ENCODE results near the gene THEM5. TPM values are rescaled to one million over a fixed set of nuclear protein-coding genes. Genes with fewer than 3 reads are reported as not detected.

Gene THEM5
- total RNA-seq, 1 donor from 2014 or later: not detected

DNA sequence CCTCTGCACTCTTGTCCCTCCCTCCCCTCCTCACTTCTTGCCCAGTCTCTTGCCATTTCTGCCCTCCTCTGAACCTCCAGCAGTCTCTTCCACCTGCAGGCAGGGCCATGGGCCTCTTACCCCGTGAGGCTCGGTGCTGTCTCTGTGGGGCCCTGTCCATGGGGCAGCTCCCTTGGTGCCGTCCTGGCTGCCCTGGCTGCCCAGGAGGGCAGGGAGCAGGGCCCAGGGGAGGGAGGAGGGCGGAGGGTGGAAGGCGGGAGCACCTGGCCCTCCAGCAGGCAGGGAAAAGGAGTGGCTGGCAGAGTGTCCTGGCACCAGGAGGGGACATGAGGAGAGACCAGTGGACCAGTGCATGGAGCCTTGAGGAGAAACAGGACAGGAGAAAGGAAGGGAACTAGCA lies 21.9 kb downstream of the THEM5 start, which contains the start of gene RORC:
Gene RORC (minus strand): TSS at position 198 of the 400 bp plus-strand sequence. CDS start 38 bp downstream, at position 160.
- TF ChIP-seq CTCF (IDR thresholded peaks at IDR 0.05): no peak
- Mint-ChIP-seq H3K36me3 (ENCODE audit: unreplicated experiment) (no peaks in the 10 kb centered on the region), H3K4me1 (ENCODE audit: unreplicated experiment) (peaks cover 9% of the 10 kb centered on the region), H3K27me3 (ENCODE audit: unreplicated experiment) (peaks cover 31% of the 10 kb centered on the region), H3K4me3 (ENCODE audit: unreplicated experiment) (no peak within 1 kb of the TSS), H3K27ac (ENCODE audit: unreplicated experiment) (no peak within 1 kb of the TSS), H3K9me3 (ENCODE audit: unreplicated experiment) (no peaks in the 10 kb centered on the region)
- DNase-seq (ENCODE audit: extremely low spot score, unreplicated experiment): no peak

GRCh38 chr1:151831256-151831591 lies 22.3 kb downstream of the THEM5 start:
- Mint-ChIP-seq H3K4me3 (ENCODE audit: unreplicated experiment) (no peak overlapping the region), H3K36me3 (ENCODE audit: unreplicated experiment) (no peaks in the 10 kb centered on the region), H3K27ac (ENCODE audit: unreplicated experiment) (no peak overlapping the region), H3K4me1 (ENCODE audit: unreplicated experiment) (peaks cover 9% of the 10 kb centered on the region), H3K9me3 (ENCODE audit: unreplicated experiment) (no peaks in the 10 kb centered on the region), H3K27me3 (ENCODE audit: unreplicated experiment) (peaks cover 28% of the 10 kb centered on the region)
- no peak for TF ChIP-seq CTCF (IDR thresholded peaks at IDR 0.05)
- DNase-seq (ENCODE audit: extremely low spot score, unreplicated experiment): no peak

GRCh38 chr1:151830055-151830454 lies 23.5 kb downstream of the THEM5 start:
- Mint-ChIP-seq H3K36me3 (ENCODE audit: unreplicated experiment) (no peaks in the 10 kb centered on the region), H3K4me1 (ENCODE audit: unreplicated experiment) (peaks cover 9% of the 10 kb centered on the region), H3K27me3 (ENCODE audit: unreplicated experiment) (peaks cover 29% of the 10 kb centered on the region), H3K9me3 (ENCODE audit: unreplicated experiment) (no peaks in the 10 kb centered on the region), H3K4me3 (ENCODE audit: unreplicated experiment) (no peak overlapping the region), H3K27ac (ENCODE audit: unreplicated experiment) (no peak overlapping the region)
- TF ChIP-seq CTCF (IDR thresholded peaks at IDR 0.05): no peak
- DNase-seq (ENCODE audit: extremely low spot score, unreplicated experiment): no peak

DNA sequence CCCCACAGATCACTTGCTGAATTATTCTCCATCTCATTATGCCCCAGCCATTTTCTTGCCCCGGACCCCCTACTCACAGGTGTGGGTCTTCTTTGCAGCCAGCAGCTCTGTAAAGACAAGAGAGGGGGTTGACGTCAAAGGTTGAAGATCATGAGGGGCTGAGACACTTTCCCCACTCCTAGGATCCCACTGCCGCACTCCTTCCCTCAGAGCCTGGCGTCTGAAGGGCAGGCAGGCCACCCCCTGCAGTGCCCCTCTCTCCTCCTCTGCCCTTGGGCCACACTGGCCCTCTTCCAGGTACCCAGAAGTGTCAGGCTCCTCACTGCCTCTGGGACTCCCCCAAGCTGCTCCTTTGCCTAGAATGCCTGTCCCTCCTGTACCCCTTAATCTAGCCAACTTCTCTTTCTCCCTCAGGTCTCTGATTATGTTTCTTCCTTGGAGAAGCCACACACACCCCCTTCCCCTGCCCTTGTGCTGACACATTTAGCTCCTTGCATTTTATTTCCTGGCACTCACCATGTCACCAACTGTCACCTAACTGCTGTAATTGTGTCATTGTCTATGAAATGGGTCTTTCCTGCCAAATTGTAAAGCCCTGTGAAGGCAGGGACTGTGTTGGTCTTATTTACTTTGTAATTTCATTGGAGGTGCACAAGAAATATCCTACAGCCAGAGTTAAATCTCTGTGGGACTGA lies 24.0 kb downstream of the THEM5 start:
- H3K4me3 Mint-ChIP-seq (ENCODE audit: unreplicated experiment): no peak overlapping the region

GRCh38 chr1:151828921-151829320 lies 24.6 kb downstream of the THEM5 start:
- Mint-ChIP-seq H3K27me3 (ENCODE audit: unreplicated experiment) (peaks cover 27% of the 10 kb centered on the region), H3K4me1 (ENCODE audit: unreplicated experiment) (peaks cover 9% of the 10 kb centered on the region), H3K36me3 (ENCODE audit: unreplicated experiment) (no peaks in the 10 kb centered on the region), H3K9me3 (ENCODE audit: unreplicated experiment) (no peaks in the 10 kb centered on the region), H3K27ac (ENCODE audit: unreplicated experiment) (no peak overlapping the region), H3K4me3 (ENCODE audit: unreplicated experiment) (no peak overlapping the region)
- DNase-seq (ENCODE audit: extremely low spot score, unreplicated experiment): no peak
- TF ChIP-seq CTCF (IDR thresholded peaks at IDR 0.05): no peak

More for the DNA sequence above, 24.0 kb downstream of the THEM5 start:
- H3K27me3 Mint-ChIP-seq (ENCODE audit: unreplicated experiment): peaks cover 28% of the 10 kb centered on the region
- peaks cover 9% of the 10 kb centered on the region for H3K4me1 Mint-ChIP-seq (ENCODE audit: unreplicated experiment)
- no peaks in the 10 kb centered on the region for H3K36me3 Mint-ChIP-seq (ENCODE audit: unreplicated experiment)
- no peak for TF ChIP-seq CTCF (IDR thresholded peaks at IDR 0.05)
- DNase-seq (ENCODE audit: extremely low spot score, unreplicated experiment): no peak
- H3K9me3 Mint-ChIP-seq (ENCODE audit: unreplicated experiment): no peaks in the 10 kb centered on the region
- no peak overlapping the region for H3K27ac Mint-ChIP-seq (ENCODE audit: unreplicated experiment)
